Kidney (tissue), 14 donors: ENCODE data around the gene NIPBL. TPM values are rescaled to one million over a fixed set of nuclear protein-coding genes. Genes with fewer than 3 reads are reported as not detected.
"Not testable (repeated sequence)": the region's sequence is repeated elsewhere in the genome, so short reads cannot be mapped to it uniquely, and the experiment has no call there.

Source experiments
- DNase-seq, 5 donors: peaks; one replicate each; pipeline ENCODE4 v3.0.0-alpha.2; 2013 to 2020
- FAIRE-seq: peaks from 2 replicates; lab custom pipeline; 2012; peaks lifted over from hg19 to GRCh38; lab: Jason Lieb, UNC
- H3K27ac ChIP-seq, 2 donors: one replicate each; pipeline ENCODE4 v1.7.0; 2013; ENCODE audit warnings: low read depth in 2 of 2, low read length in 2 of 2, inconsistent platforms in 1 of 2
- H3K27me3 ChIP-seq: one replicate; pipeline ENCODE4 v1.7.1; 2013; ENCODE audit warnings: low read length, inconsistent platforms; ENCODE audit not compliant: control insufficient read depth, insufficient read depth
- H3K36me3 ChIP-seq, 3 donors: one replicate each; pipeline versions ENCODE4 v1.7.0 to v1.7.1; 2013; ENCODE audit warnings: low read length in 3 of 3, control low read depth in 1 of 3, inconsistent platforms in 1 of 3; ENCODE audit not compliant: insufficient read depth in 3 of 3, control insufficient read depth in 2 of 3
- H3K4me1 ChIP-seq, 3 donors: one replicate each; pipeline versions ENCODE4 v1.7.0 to v1.7.1; 2013; ENCODE audit warnings: low read length in 3 of 3, inconsistent platforms in 1 of 3, low read depth in 1 of 3; ENCODE audit not compliant: control insufficient read depth in 2 of 3, insufficient read depth in 2 of 3
- H3K4me3 ChIP-seq, 3 donors: one replicate each; pipeline versions ENCODE4 v1.7.0 to v1.8.1; 2013; ENCODE audit warnings: low read length in 3 of 3, control low read depth in 1 of 3, inconsistent platforms in 1 of 3
- H3K9ac ChIP-seq, 3 donors: one replicate each; pipeline versions ENCODE4 v1.7.0 to v1.7.1; 2013; ENCODE audit warnings: low read length in 3 of 3, control low read depth in 1 of 3, inconsistent platforms in 1 of 3
- H3K9me3 ChIP-seq, 3 donors: one replicate each; pipeline versions ENCODE4 v1.7.0 to v1.7.1; 2013; ENCODE audit warnings: low read length in 3 of 3, control low read depth in 1 of 3, inconsistent platforms in 1 of 3; ENCODE audit not compliant: control insufficient read depth in 2 of 3, insufficient read depth in 1 of 3
- intact Hi-C: fragments of 100-400 bp; cut with DNase I; formaldehyde crosslinking; loops from one replicate; pipeline ENCODE4 v1.11.1; 2022
- polyA plus RNA-seq: library from polyadenylated mRNA; stranded (reverse); fragments of 350-450 nt; fragmentation: Illumina TruSeq; extraction: RNeasy Lipid Tissue Mini Kit (QIAGEN cat#74804); gene quantifications from one replicate; pipeline ENCODE4 v1.2.3, GENCODE V29; 2014; ENCODE audit warnings: low read depth, low replicate concordance; ENCODE audit not compliant: insufficient read depth
- total RNA-seq: library from RNA; stranded (reverse); fragmentation: NEBNext Ultra II Directional; extraction: Animal tissue kit (Norgen Biotek cat#: 25700); gene quantifications from one replicate; pipeline ENCODE4 v1.2.1, GENCODE V29; 2021
- TF ChIP-seq, protein P1 (sequence below): IDR thresholded peaks from 3 replicates; pipeline ENCODE4 v1.5.1; 2012; ENCODE audit warnings: mild to moderate bottlenecking, moderate library complexity, borderline replicate concordance; ENCODE audit not compliant: insufficient read depth; ENCODE audit errors: extremely low read depth
- donor health status: control.
- donor health status: control.
- donor health status: control.
- donor health status: control.
- donor health status: control.
- donor health status: DM: yes; HTN: yes; CAD: no.
- donor health status: Normal renal cell carcinoma (clear cell type).

NIPBL gene
- total and polyA plus RNA-seq, 2 donors from 2014 or later, result 12.4 to 65.5 TPM

DNA sequence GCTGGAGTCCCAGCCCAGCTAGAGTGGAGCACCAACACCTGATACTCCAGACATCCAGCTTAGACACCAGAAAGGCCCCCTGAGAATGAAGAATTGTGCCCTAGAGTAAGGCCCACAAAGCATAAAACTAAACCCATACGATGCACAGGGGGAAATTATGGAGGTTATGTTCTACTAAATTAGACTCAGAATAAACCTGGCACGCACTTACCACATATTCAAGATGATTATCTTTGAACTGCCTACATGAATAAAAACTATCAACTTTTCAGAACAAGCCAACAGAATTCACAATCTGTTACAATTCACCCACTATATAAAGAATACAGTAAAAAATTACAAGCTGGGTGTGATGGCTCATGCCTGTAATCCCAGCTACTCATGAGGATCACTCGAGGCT, 204.1 kb downstream of the NIPBL start:
- Histone ChIP-seq H3K9ac (no peak overlapping the region), H3K4me1 (no peaks in the 10 kb centered on the region), H3K27ac (no peak overlapping the region), H3K36me3 (peaks cover 0 to 2% (median 0%) of the 10 kb centered on the region in 3 donors), H3K9me3 (no peaks in the 10 kb centered on the region), H3K27me3 (no peaks in the 10 kb centered on the region), H3K4me3 (no peak overlapping the region)
- intact Hi-C loops, result no loop called here
- DNase-seq (no peak), FAIRE-seq (no peak)
- TF ChIP-seq, protein P1, sequence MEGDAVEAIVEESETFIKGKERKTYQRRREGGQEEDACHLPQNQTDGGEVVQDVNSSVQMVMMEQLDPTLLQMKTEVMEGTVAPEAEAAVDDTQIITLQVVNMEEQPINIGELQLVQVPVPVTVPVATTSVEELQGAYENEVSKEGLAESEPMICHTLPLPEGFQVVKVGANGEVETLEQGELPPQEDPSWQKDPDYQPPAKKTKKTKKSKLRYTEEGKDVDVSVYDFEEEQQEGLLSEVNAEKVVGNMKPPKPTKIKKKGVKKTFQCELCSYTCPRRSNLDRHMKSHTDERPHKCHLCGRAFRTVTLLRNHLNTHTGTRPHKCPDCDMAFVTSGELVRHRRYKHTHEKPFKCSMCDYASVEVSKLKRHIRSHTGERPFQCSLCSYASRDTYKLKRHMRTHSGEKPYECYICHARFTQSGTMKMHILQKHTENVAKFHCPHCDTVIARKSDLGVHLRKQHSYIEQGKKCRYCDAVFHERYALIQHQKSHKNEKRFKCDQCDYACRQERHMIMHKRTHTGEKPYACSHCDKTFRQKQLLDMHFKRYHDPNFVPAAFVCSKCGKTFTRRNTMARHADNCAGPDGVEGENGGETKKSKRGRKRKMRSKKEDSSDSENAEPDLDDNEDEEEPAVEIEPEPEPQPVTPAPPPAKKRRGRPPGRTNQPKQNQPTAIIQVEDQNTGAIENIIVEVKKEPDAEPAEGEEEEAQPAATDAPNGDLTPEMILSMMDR, result no peak

DNA sequence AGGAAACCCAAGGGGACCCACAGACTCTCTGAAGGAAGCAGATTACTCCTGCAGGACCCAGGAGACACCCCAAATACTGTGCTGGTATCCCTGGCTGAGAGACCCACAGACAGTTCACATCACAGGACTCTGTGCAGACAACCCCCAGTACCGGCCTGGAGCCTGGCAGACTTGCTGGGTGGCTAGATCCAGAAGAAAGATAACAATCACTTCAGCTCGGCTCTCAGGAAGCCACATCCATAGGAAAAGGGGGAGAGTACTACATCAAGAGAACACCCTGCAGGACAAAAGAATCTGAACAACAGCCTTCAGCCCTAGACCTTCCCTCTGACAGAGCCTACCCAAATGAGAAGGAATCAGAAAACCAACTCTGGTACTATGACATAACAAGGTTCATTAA, 206.4 kb downstream of the NIPBL start:
- H3K36me3 ChIP-seq, DNase-seq, H3K9ac ChIP-seq, FAIRE-seq, H3K27me3 ChIP-seq, H3K4me3 ChIP-seq, intact Hi-C loops, H3K4me1 ChIP-seq, H3K27ac ChIP-seq, H3K9me3 ChIP-seq: not testable (repeated sequence)

DNA sequence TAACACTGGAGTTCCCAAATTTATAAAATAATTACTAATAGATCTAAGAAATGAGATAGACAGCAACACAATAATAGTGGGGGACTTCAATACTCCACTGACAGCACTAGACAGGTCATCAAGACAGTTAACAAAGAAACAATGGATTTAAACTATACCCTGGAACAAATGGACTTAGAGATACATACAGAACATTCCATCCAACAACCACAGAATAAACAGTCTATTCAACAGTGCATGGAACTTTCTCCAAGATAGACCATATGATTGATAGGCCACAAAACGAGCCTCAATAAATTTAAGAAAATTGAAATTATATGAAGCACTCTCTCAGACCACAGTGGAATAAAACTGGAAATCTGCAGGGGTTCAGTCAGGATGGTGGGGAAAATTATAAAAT, 209.5 kb downstream of the NIPBL start:
- H3K27me3 ChIP-seq, FAIRE-seq, H3K4me3 ChIP-seq, H3K9ac ChIP-seq, intact Hi-C loops, H3K36me3 ChIP-seq, H3K27ac ChIP-seq, H3K4me1 ChIP-seq, DNase-seq, H3K9me3 ChIP-seq: not testable (repeated sequence)

DNA sequence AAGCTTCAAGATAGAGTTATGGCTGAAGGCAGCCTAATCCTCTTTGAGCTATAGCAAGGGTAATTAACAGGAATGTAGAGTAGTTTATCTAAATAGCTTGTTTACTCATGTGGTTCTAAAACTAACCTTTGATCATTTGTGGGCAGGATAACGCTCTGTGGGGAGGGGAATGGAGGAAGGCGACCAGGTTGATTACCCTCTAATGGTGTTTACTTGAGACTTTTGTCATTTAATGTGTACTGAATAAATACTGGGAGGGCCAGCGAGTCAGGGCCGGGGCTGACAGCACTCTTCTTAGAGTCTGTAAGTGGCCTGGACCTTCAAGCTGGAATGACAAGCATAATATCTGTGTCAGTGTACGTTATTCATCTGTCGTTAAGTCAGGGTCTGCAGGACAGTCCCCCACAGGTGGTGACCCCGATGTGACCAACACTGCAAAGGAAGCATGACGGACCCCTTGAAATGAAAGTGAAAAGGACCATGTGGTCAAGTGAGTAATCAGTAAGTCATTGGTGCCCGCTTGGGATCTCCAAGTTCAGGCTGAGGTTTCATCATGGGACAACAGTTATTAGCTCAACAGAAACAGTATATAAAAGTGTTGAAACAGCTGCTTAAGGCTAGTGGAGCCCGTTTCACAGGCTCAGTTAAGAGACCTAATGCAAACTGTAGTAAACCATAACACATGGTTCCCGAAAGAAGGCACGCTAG, 210.1 kb downstream of the NIPBL start:
- H3K36me3 ChIP-seq, result no peaks in the 10 kb centered on the region
- no peaks in the 10 kb centered on the region for H3K27me3 ChIP-seq
- H3K9ac ChIP-seq, result no peak overlapping the region
- H3K4me1 ChIP-seq, result peaks cover 0 to 3% (median 0%) of the 10 kb centered on the region in 3 donors
- H3K9me3 ChIP-seq, result no peaks in the 10 kb centered on the region
- FAIRE-seq, result no peak
- intact Hi-C loops, result no loop called here
- TF ChIP-seq, protein P1, result no peak
- H3K4me3 ChIP-seq, result no peak overlapping the region
- DNase-seq, result no peak
- no peak overlapping the region for H3K27ac ChIP-seq
